ENCODE data around the gene KRT85.

GRCh38 chr12:52382854-52383253, 15.6 kb upstream of the KRT85 start:
- TF ChIP-seq, protein P1, sequence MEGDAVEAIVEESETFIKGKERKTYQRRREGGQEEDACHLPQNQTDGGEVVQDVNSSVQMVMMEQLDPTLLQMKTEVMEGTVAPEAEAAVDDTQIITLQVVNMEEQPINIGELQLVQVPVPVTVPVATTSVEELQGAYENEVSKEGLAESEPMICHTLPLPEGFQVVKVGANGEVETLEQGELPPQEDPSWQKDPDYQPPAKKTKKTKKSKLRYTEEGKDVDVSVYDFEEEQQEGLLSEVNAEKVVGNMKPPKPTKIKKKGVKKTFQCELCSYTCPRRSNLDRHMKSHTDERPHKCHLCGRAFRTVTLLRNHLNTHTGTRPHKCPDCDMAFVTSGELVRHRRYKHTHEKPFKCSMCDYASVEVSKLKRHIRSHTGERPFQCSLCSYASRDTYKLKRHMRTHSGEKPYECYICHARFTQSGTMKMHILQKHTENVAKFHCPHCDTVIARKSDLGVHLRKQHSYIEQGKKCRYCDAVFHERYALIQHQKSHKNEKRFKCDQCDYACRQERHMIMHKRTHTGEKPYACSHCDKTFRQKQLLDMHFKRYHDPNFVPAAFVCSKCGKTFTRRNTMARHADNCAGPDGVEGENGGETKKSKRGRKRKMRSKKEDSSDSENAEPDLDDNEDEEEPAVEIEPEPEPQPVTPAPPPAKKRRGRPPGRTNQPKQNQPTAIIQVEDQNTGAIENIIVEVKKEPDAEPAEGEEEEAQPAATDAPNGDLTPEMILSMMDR (IDR thresholded peaks at IDR 0.05; ENCODE audit: insufficient read depth, low read depth, low read length): no peak
- no peak for TF ChIP-seq EZH2 (IDR thresholded peaks at IDR 0.05; ENCODE audit: insufficient read depth, low read length)

All from astrocyte (in vitro differentiated cells and primary cell).